GM18498 (cell line): ENCODE measurements around the gene KDM2B.
"Not testable (repeated sequence)": the region's sequence is repeated elsewhere in the genome, so short reads cannot be mapped to it uniquely, and the experiment has no call there.

Experiments used
- ATAC-seq: cut with Tn5 transposase; IDR thresholded peaks from one replicate; pipeline ENCODE4 v1.9.1; 2021; ENCODE audit warnings: mild to moderate bottlenecking, moderate library complexity; ENCODE audit not compliant: unreplicated experiment

KDM2B gene

GRCh38 chr12:121397521-121397920, 183.3 kb downstream of the KDM2B start:
- no peak for ATAC-seq

GRCh38 chr12:121392325-121392716, 188.5 kb downstream of the KDM2B start:
- ATAC-seq = no peak

GRCh38 chr12:121391619-121392324, 189.1 kb downstream of the KDM2B start:
- no peak for ATAC-seq

GRCh38 chr12:121390856-121391255, 190.0 kb downstream of the KDM2B start:
- ATAC-seq = no peak

GRCh38 chr12:121388421-121388981, 192.3 kb downstream of the KDM2B start:
- no peak for ATAC-seq

GRCh38 chr12:121384891-121385290, 195.9 kb downstream of the KDM2B start:
- ATAC-seq = not testable (repeated sequence)

- ATAC-seq = no peak
These were observed 197.2 kb downstream of the KDM2B start for GRCh38 chr12:121383601-121384021.

GRCh38 chr12:121379945-121380344, 200.9 kb downstream of the KDM2B start:
- no peak for ATAC-seq
